CD4-positive, alpha-beta memory T cell (primary cell): ENCODE measurements around the gene GNL3. TPM values are rescaled to one million over a fixed set of nuclear protein-coding genes. Genes with fewer than 3 reads are reported as not detected.

Experiments used
- CTCF ChIA-PET: fragments of 350-600 bp; sonication (Branson Sonifier 250); formaldehyde crosslinking; loops from one replicate; lab custom pipeline; 2021; ENCODE audit warnings: inconsistent platforms; ENCODE audit not compliant: partially characterized antibody; lab: Charles Lee
- POLR2A ChIA-PET: fragments of 350-600 bp; sonication (Branson Sonifier 250); formaldehyde crosslinking; loops from one replicate; lab custom pipeline; 2021; ENCODE audit not compliant: partially characterized antibody; lab: Charles Lee
- DNase-seq, 5 donors: peaks; one replicate each; pipeline versions ENCODE4 v3.0.0 to v3.0.0-alpha.2; 2020 to 2022; ENCODE audit warnings: mixed read lengths in 1 of 5
- H3K27ac ChIP-seq: one replicate; pipeline ENCODE4 v1.7.0; 2013; ENCODE audit warnings: low read depth, low read length
- H3K27me3 ChIP-seq: 2 replicates; pipeline ENCODE4 v1.7.0; 2013; ENCODE audit warnings: mild to moderate bottlenecking, low read length, moderate library complexity; ENCODE audit not compliant: insufficient read depth
- H3K36me3 ChIP-seq: 2 replicates; pipeline ENCODE4 v1.7.0; 2013; ENCODE audit warnings: mild to moderate bottlenecking, low read length, moderate library complexity; ENCODE audit not compliant: insufficient read depth
- H3K4me1 ChIP-seq: 2 replicates; pipeline ENCODE4 v1.7.0; 2013; ENCODE audit warnings: mild to moderate bottlenecking, low read length, moderate library complexity; ENCODE audit not compliant: insufficient read depth
- H3K4me3 ChIP-seq, 2 donors: one replicate each; pipeline ENCODE4 v1.7.0; 2013; ENCODE audit warnings: low read length in 2 of 2, mild to moderate bottlenecking in 1 of 2
- H3K9me3 ChIP-seq, 2 donors: one replicate each; pipeline ENCODE4 v1.7.0; 2013; ENCODE audit warnings: low read length in 2 of 2, control low read depth in 1 of 2; ENCODE audit not compliant: control insufficient read depth in 1 of 2
- H3K27ac Mint-ChIP-seq, 7 donors: one replicate each; pipeline ENCODE4 v1.8.0; 2020 to 2021; ENCODE audit warnings: mixed read lengths in 7 of 7, mild to moderate bottlenecking in 6 of 7, inconsistent platforms in 3 of 7, moderate library complexity in 3 of 7
- H3K27me3 Mint-ChIP-seq, 2 donors: one replicate each; pipeline ENCODE4 v1.8.0; 2020 to 2021; ENCODE audit warnings: mixed read lengths in 2 of 2
- H3K36me3 Mint-ChIP-seq, 2 donors: one replicate each; pipeline ENCODE4 v1.8.0; 2020 to 2021; ENCODE audit warnings: mixed read lengths in 2 of 2, inconsistent platforms in 1 of 2, mild to moderate bottlenecking in 1 of 2
- H3K4me1 Mint-ChIP-seq, 4 donors: one replicate each; pipeline ENCODE4 v1.8.0; 2020 to 2021; ENCODE audit warnings: mixed read lengths in 4 of 4, mild to moderate bottlenecking in 1 of 4
- H3K4me3 Mint-ChIP-seq, 8 donors: one replicate each; pipeline ENCODE4 v1.8.0; 2020 to 2021; ENCODE audit warnings: mixed read lengths in 8 of 8, mild to moderate bottlenecking in 7 of 8, moderate library complexity in 6 of 8, inconsistent platforms in 3 of 8
- H3K9me3 Mint-ChIP-seq, 8 donors: one replicate each; pipeline ENCODE4 v1.8.0; 2020 to 2021; ENCODE audit warnings: mixed read lengths in 8 of 8, mild to moderate bottlenecking in 5 of 8, inconsistent platforms in 3 of 8, moderate library complexity in 1 of 8
- intact Hi-C: fragments of 100-400 bp; cut with micrococcal nuclease; formaldehyde crosslinking; loops from one replicate; pipeline ENCODE4 v1.15.1; 2023
- polyA plus RNA-seq, 2 donors: library from polyadenylated mRNA; unstranded; fragments of 300-500 nt; fragmentation: Illumina TruSeq; gene quantifications; one replicate each; pipeline ENCODE4 v1.2.3, GENCODE V29; 2021
- total RNA-seq, 2 experiments: library from RNA; stranded (reverse); gene quantifications; one replicate each; pipeline ENCODE4 v1.2.3, GENCODE V29; 2021

The GNL3 gene
- total RNA-seq (10 to 100 TPM; 80.3 to 88.4 TPM), polyA plus RNA-seq (10 to 100 TPM; 47.9 to 70.1 TPM)

GRCh38 chr3:52685709-52686691 lies at the start of gene GNL3, which contains the start of gene PBRM1:
Gene GNL3, plus strand, starts transcription at chr3:52686032. Its CDS starts 61 bp downstream, at chr3:52686093.
Gene PBRM1, minus strand, starts transcription at chr3:52685913.
- intact Hi-C loops, result loop anchor here (1.0 to 10.0 kb wide), 5 partner anchors 20 to 361 kb away; partner anchors contain the start of genes NISCH, SFMBT1, SPCS1 and TNNC1
- Mint-ChIP-seq H3K27me3 (no peaks in the 10 kb centered on the region), H3K36me3 (peaks cover 34 to 54% of the 10 kb centered on the region in 2 donors), H3K4me1 (peaks cover 29 to 62% (median 46%) of the 10 kb centered on the region in 4 donors), H3K4me3 (peak within 1 kb of the TSS; percentile 95 to 99 (median 98)), H3K9me3 (no peaks in the 10 kb centered on the region), H3K27ac (peak within 1 kb of the TSS; percentile 95 to 99 (median 99))
- Histone ChIP-seq H3K4me3 (peak within 1 kb of the TSS; percentile 79 to 96), H3K27ac (peak within 1 kb of the TSS; percentile 89), H3K27me3 (no peaks in the 10 kb centered on the region), H3K36me3 (peaks cover 37% of the 10 kb centered on the region), H3K4me1 (peaks cover 50% of the 10 kb centered on the region), H3K9me3 (no peaks in the 10 kb centered on the region)
- ChIA-PET POLR2A (interaction anchor here (1.0 to 4.3 kb wide), 7 partner anchors 10 to 85 kb away, joined by 3 to 26 read pairs (median 6); partner anchors contain the start of genes GLT8D1, NEK4 and SPCS1), CTCF (no interaction called here)
- peak; percentile 91 to 95 (median 93) for DNase-seq

GRCh38 chr3:52636673-52637072 lies 49.2 kb upstream of the GNL3 start:
- Mint-ChIP-seq H3K9me3 (no peaks in the 10 kb centered on the region), H3K27me3 (no peaks in the 10 kb centered on the region), H3K27ac (no peak overlapping the region), H3K36me3 (peaks cover 34 to 62% of the 10 kb centered on the region in 2 donors), H3K4me1 (peaks cover 0 to 5% (median 0%) of the 10 kb centered on the region in 4 donors), H3K4me3 (no peak overlapping the region)
- ChIA-PET POLR2A (no interaction called here), CTCF (no interaction called here)
- Histone ChIP-seq H3K27me3 (no peaks in the 10 kb centered on the region), H3K4me3 (no peak overlapping the region), H3K4me1 (no peaks in the 10 kb centered on the region), H3K9me3 (no peaks in the 10 kb centered on the region), H3K27ac (no peak overlapping the region), H3K36me3 (peaks cover 36% of the 10 kb centered on the region)
- DNase-seq, result no peak
- intact Hi-C loops, result no loop called here

GRCh38 chr3:52645549-52645948 lies 40.3 kb upstream of the GNL3 start:
- Histone ChIP-seq H3K4me3 (no peak overlapping the region), H3K36me3 (peaks cover 41% of the 10 kb centered on the region), H3K27me3 (no peaks in the 10 kb centered on the region), H3K9me3 (no peaks in the 10 kb centered on the region), H3K4me1 (no peaks in the 10 kb centered on the region), H3K27ac (no peak overlapping the region)
- Mint-ChIP-seq H3K27ac (no peak overlapping the region), H3K4me3 (no peak overlapping the region), H3K9me3 (no peaks in the 10 kb centered on the region), H3K27me3 (no peaks in the 10 kb centered on the region), H3K36me3 (peaks cover 61 to 71% of the 10 kb centered on the region in 2 donors), H3K4me1 (peaks cover 0 to 4% (median 3%) of the 10 kb centered on the region in 4 donors)
- intact Hi-C loops, result no loop called here
- ChIA-PET POLR2A (no interaction called here), CTCF (no interaction called here)
- no peak for DNase-seq

- Histone ChIP-seq H3K4me1 (no peaks in the 10 kb centered on the region), H3K36me3 (peaks cover 37% of the 10 kb centered on the region), H3K27me3 (no peaks in the 10 kb centered on the region), H3K27ac (no peak overlapping the region), H3K4me3 (no peak overlapping the region), H3K9me3 (no peaks in the 10 kb centered on the region)
- Mint-ChIP-seq H3K27me3 (no peaks in the 10 kb centered on the region), H3K36me3 (peaks cover 63 to 75% of the 10 kb centered on the region in 2 donors), H3K4me1 (peaks cover 0 to 4% (median 4%) of the 10 kb centered on the region in 4 donors), H3K27ac (peak overlapping the region in 1 of 7 donors; percentile 19), H3K9me3 (no peaks in the 10 kb centered on the region), H3K4me3 (peak overlapping the region in 1 of 8 donors; percentile 49)
- DNase-seq, result no peak
- intact Hi-C loops, result no loop called here
- ChIA-PET POLR2A (interaction anchor here (0.8 kb wide), 1 partner anchor 56 kb away, joined by 3 read pairs; the partner anchor contains the start of genes GLT8D1 and SPCS1), CTCF (interaction anchor here (1.2 kb wide), 1 partner anchor 23 kb away, joined by 3 read pairs; no protein-coding TSS in a partner anchor)
These were observed 36.2 kb upstream of the GNL3 start for GRCh38 chr3:52649461-52650210.

GRCh38 chr3:52650439-52650838 lies 35.4 kb upstream of the GNL3 start:
- H3K4me3 ChIP-seq, result no peak overlapping the region
- H3K9me3 Mint-ChIP-seq, result no peaks in the 10 kb centered on the region
- H3K36me3 ChIP-seq, result peaks cover 41% of the 10 kb centered on the region
- H3K27ac ChIP-seq, result no peak overlapping the region
- no peaks in the 10 kb centered on the region for H3K27me3 Mint-ChIP-seq
- no peak overlapping the region for H3K27ac Mint-ChIP-seq
- intact Hi-C loops, result no loop called here
- peaks cover 56 to 73% of the 10 kb centered on the region in 2 donors for H3K36me3 Mint-ChIP-seq
- no peaks in the 10 kb centered on the region for H3K4me1 ChIP-seq
- H3K4me3 Mint-ChIP-seq, result no peak overlapping the region
- ChIA-PET POLR2A (no interaction called here), CTCF (interaction anchor here (0.8 to 1.2 kb wide), 2 partner anchors 24 to 178 kb away, joined by 3 to 4 read pairs; no protein-coding TSS in a partner anchor)
- H3K27me3 ChIP-seq, result no peaks in the 10 kb centered on the region
- H3K4me1 Mint-ChIP-seq, result peaks cover 0 to 4% (median 4%) of the 10 kb centered on the region in 4 donors
- H3K9me3 ChIP-seq, result no peaks in the 10 kb centered on the region
- DNase-seq, result no peak

GRCh38 chr3:52651592-52651991 lies 34.2 kb upstream of the GNL3 start:
- Mint-ChIP-seq H3K27ac (peak overlapping the region in 3 of 7 donors; percentile 22 to 47 (median 31)), H3K4me3 (no peak overlapping the region), H3K9me3 (no peaks in the 10 kb centered on the region), H3K4me1 (peaks cover 0 to 10% (median 6%) of the 10 kb centered on the region in 4 donors), H3K27me3 (no peaks in the 10 kb centered on the region), H3K36me3 (peaks cover 57 to 75% of the 10 kb centered on the region in 2 donors)
- CTCF ChIA-PET, result no interaction called here
- no peaks in the 10 kb centered on the region for H3K4me1 ChIP-seq
- DNase-seq, result no peak
- H3K4me3 ChIP-seq, result no peak overlapping the region
- intact Hi-C loops, result no loop called here
- H3K27me3 ChIP-seq, result no peaks in the 10 kb centered on the region
- H3K27ac ChIP-seq, result no peak overlapping the region
- POLR2A ChIA-PET, result no interaction called here
- no peaks in the 10 kb centered on the region for H3K9me3 ChIP-seq
- peaks cover 50% of the 10 kb centered on the region for H3K36me3 ChIP-seq
